GM23248 (cell line): ENCODE data around the gene SLC16A12. TPM values are rescaled to one million over a fixed set of nuclear protein-coding genes. Genes with fewer than 3 reads are reported as not detected.

Source experiments
- DNase-seq: peaks from one replicate; pipeline ENCODE4 v3.0.0-alpha.2; 2015
- H2AFZ ChIP-seq: fragments of 200-600 bp; sonication (generic); 2 replicates; pipeline ENCODE4 v1.6.1; 2016; ENCODE audit warnings: antibody characterized with exemption
- H3F3A ChIP-seq: fragments of 200-600 bp; sonication (generic); 2 replicates; pipeline ENCODE4 v1.6.1; 2016; ENCODE audit warnings: mild to moderate bottlenecking, antibody characterized with exemption, mixed run types; ENCODE audit not compliant: insufficient read depth
- H3K27ac ChIP-seq: fragments of 200-600 bp; sonication (generic); 2 replicates; pipeline ENCODE4 v1.5.1; 2016; ENCODE audit warnings: mild to moderate bottlenecking
- H3K27me3 ChIP-seq: fragments of 200-600 bp; sonication (generic); replicated peaks from 2 replicates; pipeline ENCODE4 v1.6.1; 2016; ENCODE audit warnings: mild to moderate bottlenecking; ENCODE audit not compliant: insufficient read depth
- H3K36me3 ChIP-seq: fragments of 200-600 bp; sonication (generic); 2 replicates; pipeline ENCODE4 v1.6.1; 2016; ENCODE audit warnings: low read depth, mild to moderate bottlenecking
- H3K4me1 ChIP-seq: fragments of 200-600 bp; sonication (generic); 2 replicates; pipeline ENCODE4 v1.6.1; 2016; ENCODE audit warnings: mild to moderate bottlenecking; ENCODE audit not compliant: insufficient read depth
- H3K4me2 ChIP-seq: fragments of 200-600 bp; sonication (generic); one replicate; pipeline ENCODE4 v1.6.1; 2016; ENCODE audit warnings: mild to moderate bottlenecking; ENCODE audit not compliant: unreplicated experiment
- H3K4me3 ChIP-seq: fragments of 200-600 bp; sonication (generic); 2 replicates; pipeline ENCODE4 v1.5.1; 2016; ENCODE audit warnings: mild to moderate bottlenecking
- H3K79me2 ChIP-seq: fragments of 200-600 bp; sonication (generic); 2 replicates; pipeline ENCODE4 v1.6.1; 2016; ENCODE audit warnings: mild to moderate bottlenecking; ENCODE audit not compliant: insufficient read depth
- H3K9ac ChIP-seq: fragments of 200-600 bp; sonication (generic); 2 replicates; pipeline ENCODE4 v1.6.1; 2016; ENCODE audit warnings: mild to moderate bottlenecking
- H3K9me2 ChIP-seq: fragments of 200-600 bp; sonication (generic); 2 replicates; pipeline ENCODE4 v1.6.1; 2016; ENCODE audit warnings: mixed run types, mild to moderate bottlenecking, moderate library complexity; ENCODE audit not compliant: insufficient read depth
- H3K9me3 ChIP-seq: fragments of 200-600 bp; sonication (generic); one replicate; pipeline ENCODE4 v1.6.1; 2017; ENCODE audit warnings: low read depth
- H4K20me1 ChIP-seq: fragments of 200-600 bp; sonication (generic); 2 replicates; pipeline ENCODE4 v1.6.0; 2016; ENCODE audit not compliant: insufficient read depth
- EZH2 ChIP-seq: fragments of 200-600 bp; sonication (generic); IDR thresholded peaks from 2 replicates; pipeline ENCODE4 v1.6.1; 2018; ENCODE audit warnings: antibody characterized with exemption, mild to moderate bottlenecking; ENCODE audit not compliant: insufficient read depth, poor library complexity, severe bottlenecking
- EZH2phosphoT487 ChIP-seq: fragments of 200-600 bp; sonication (generic); IDR thresholded peaks from 2 replicates; pipeline ENCODE4 v1.6.1; 2018; ENCODE audit warnings: antibody characterized with exemption, moderate library complexity, mild to moderate bottlenecking, low read depth; ENCODE audit not compliant: insufficient read depth
- WGBS, 2 experiments: methylation state at CpG; one replicate each; pipeline ENCODE4 v1.1.6; 2015 to 2017; ENCODE audit warnings: low lambda C conversion rate in 2 of 2, low coverage in 1 of 2; ENCODE audit errors: missing lambda C conversion rate in 2 of 2; 5-methylcytosine and 5-hydroxymethylcytosine counted together
- in situ Hi-C: fragments of 300-500 bp; cut with MboI; formaldehyde crosslinking; loops from 2 replicates; pipeline ENCODE4 v1.15.0; 2020
- polyA plus RNA-seq: library from polyadenylated mRNA; unstranded; fragments of >200 nt; fragmentation: Nextera tagmentation; extraction: Ambion mirVana; gene quantifications from 2 replicates; pipeline ENCODE4 v1.2.1, GENCODE V29; 2016
- total RNA-seq: library from RNA; depleted of rRNA; stranded (reverse); fragments of >200 nt; shearing (Covaris generic); gene quantifications from 2 replicates; pipeline ENCODE4 v1.2.3, GENCODE V29; 2014

SLC16A12 gene
- total and polyA plus RNA-seq, 2 experiments from 2014 or later, result not detected

GRCh38 chr10:89490596-89491335 lies 44.6 kb downstream of the SLC16A12 start:
- no peaks in the 10 kb centered on the region for H3F3A ChIP-seq
- H3K36me3 ChIP-seq, result no peaks in the 10 kb centered on the region
- H2AFZ ChIP-seq, result no peak overlapping the region
- H3K4me1 ChIP-seq, result no peaks in the 10 kb centered on the region
- peak; percentile 18 for DNase-seq
- H3K4me3 ChIP-seq, result no peak overlapping the region
- no peak overlapping the region for H3K4me2 ChIP-seq
- no peaks in the 10 kb centered on the region for H3K79me2 ChIP-seq
- H3K27me3 ChIP-seq, result no peaks in the 10 kb centered on the region
- no peaks in the 10 kb centered on the region for H4K20me1 ChIP-seq
- no peaks in the 10 kb centered on the region for H3K9me3 ChIP-seq
- no peak overlapping the region for H3K9ac ChIP-seq
- no peak for TF ChIP-seq EZH2phosphoT487
- no peak for TF ChIP-seq EZH2
- in situ Hi-C loops, result no loop called here
- 61 to 73% methylated on average over 4 of the region's 4 CpGs for WGBS, 2 experiments
- H3K27ac ChIP-seq, result no peak overlapping the region
- H3K9me2 ChIP-seq, result no peaks in the 10 kb centered on the region

GRCh38 chr10:89482256-89482655 lies 53.1 kb downstream of the SLC16A12 start:
- Histone ChIP-seq H3F3A (peaks cover 41% of the 10 kb centered on the region), H3K9ac (peak overlapping the region; percentile 53), H3K9me2 (no peaks in the 10 kb centered on the region), H3K4me3 (0 out of 2 replicates have a peak overlapping the region, but pooled peaks have one; percentile 35), H3K27me3 (no peaks in the 10 kb centered on the region), H3K79me2 (no peaks in the 10 kb centered on the region), H4K20me1 (no peaks in the 10 kb centered on the region), H3K36me3 (no peaks in the 10 kb centered on the region), H2AFZ (peak overlapping the region; percentile 57), H3K4me2 (peak overlapping the region; percentile 67), H3K27ac (peak overlapping the region; percentile 74), H3K9me3 (no peaks in the 10 kb centered on the region), H3K4me1 (peaks cover 43% of the 10 kb centered on the region)
- no peak for TF ChIP-seq EZH2phosphoT487
- in situ Hi-C loops, result no loop called here
- no peak for DNase-seq
- 93 to 96% methylated on average over 3 of the region's 3 CpGs for WGBS, 2 experiments

- peak overlapping the region; percentile 53 for H3K9ac ChIP-seq
- peak overlapping the region; percentile 67 for H3K4me2 ChIP-seq
- peaks cover 41% of the 10 kb centered on the region for H3F3A ChIP-seq
- no peaks in the 10 kb centered on the region for H3K27me3 ChIP-seq
- 0 to 3% methylated on average over 3 of the region's 3 CpGs for WGBS, 2 experiments
- no peaks in the 10 kb centered on the region for H3K79me2 ChIP-seq
- in situ Hi-C loops, result no loop called here
- no peaks in the 10 kb centered on the region for H3K9me2 ChIP-seq
- peak overlapping the region; percentile 57 for H2AFZ ChIP-seq
- H3K4me1 ChIP-seq, result peaks cover 43% of the 10 kb centered on the region
- peak; percentile 90 for DNase-seq
- H3K36me3 ChIP-seq, result no peaks in the 10 kb centered on the region
- H3K4me3 ChIP-seq, result peak overlapping the region; percentile 35; the same call in 1 of the 2 replicates
- H3K9me3 ChIP-seq, result no peaks in the 10 kb centered on the region
- no peaks in the 10 kb centered on the region for H4K20me1 ChIP-seq
- peak overlapping the region; percentile 74 for H3K27ac ChIP-seq
- TF ChIP-seq EZH2 (no peak), EZH2phosphoT487 (no peak)
Observed at GRCh38 chr10:89481662-89482061, 53.7 kb downstream of the SLC16A12 start.

GRCh38 chr10:89479771-89480446 lies 55.5 kb downstream of the SLC16A12 start:
- H3K4me1 ChIP-seq, result peaks cover 43% of the 10 kb centered on the region
- in situ Hi-C loops, result no loop called here

More at GRCh38 chr10:89479771-89480446, 55.5 kb downstream of the SLC16A12 start:
- peak; percentile 59 for DNase-seq
- Histone ChIP-seq H3K9me2 (no peaks in the 10 kb centered on the region), H3K27me3 (no peaks in the 10 kb centered on the region), H3K79me2 (no peaks in the 10 kb centered on the region), H3K36me3 (no peaks in the 10 kb centered on the region), H3K9ac (no peak overlapping the region), H3K9me3 (no peaks in the 10 kb centered on the region), H3K27ac (peak overlapping the region; percentile 18), H3K4me2 (peak overlapping the region; percentile 46), H3K4me3 (no peak overlapping the region), H3F3A (peaks cover 41% of the 10 kb centered on the region), H4K20me1 (no peaks in the 10 kb centered on the region), H2AFZ (no peak overlapping the region)
- WGBS, 2 experiments, result 59 to 67% methylated on average over 1 of the region's 1 CpG
- TF ChIP-seq EZH2phosphoT487 (no peak), EZH2 (no peak)
